OCI-LY7 (cell line): ENCODE measurements around the gene PRKD3. TPM values are rescaled to one million over a fixed set of nuclear protein-coding genes. Genes with fewer than 3 reads are reported as not detected.

Experiments
- BruUV-seq: library from RNA; stranded (reverse); fragments of 400-500 nt; replicated peaks from 2 replicates; lab custom pipeline; 2021; lab: Mats Ljungman, UMichigan
- CTCF ChIA-PET: fragments of 300-600 bp; sonication (Branson Sonifier 250); formaldehyde crosslinking; loops from one replicate; lab custom pipeline; 2022; ENCODE audit warnings: antibody characterized with exemption; ENCODE audit not compliant: unreplicated experiment; lab: Charles Lee
- POLR2A ChIA-PET: fragments of 300-600 bp; sonication (Branson Sonifier 250); formaldehyde crosslinking; loops from one replicate; lab custom pipeline; 2022; ENCODE audit warnings: antibody characterized with exemption; lab: Charles Lee
- DNase-seq: peaks from one replicate; pipeline ENCODE4 v3.0.0-alpha.2; 2015; ENCODE audit warnings: low spot score
- H2AFZ ChIP-seq: fragments of 200-600 bp; sonication (generic), shearing (Covaris generic); 2 replicates; pipeline ENCODE4 v1.6.1; 2014; ENCODE audit warnings: mild to moderate bottlenecking, antibody characterized with exemption, low read length, moderate library complexity
- H3K27ac ChIP-seq: fragments of 200-600 bp; sonication (generic); 2 replicates; pipeline ENCODE4 v1.5.1; 2014; ENCODE audit warnings: mixed run types, low read depth, mild to moderate bottlenecking, moderate library complexity, low read length, inconsistent platforms; ENCODE audit not compliant: poor library complexity, severe bottlenecking
- H3K36me3 ChIP-seq: fragments of 200-600 bp; sonication (generic); 2 replicates; pipeline ENCODE4 v1.6.1; 2014; ENCODE audit warnings: mild to moderate bottlenecking, antibody characterized with exemption, low read length, moderate library complexity, mixed read lengths; ENCODE audit not compliant: insufficient read depth
- H3K4me1 ChIP-seq: fragments of 200-600 bp; sonication (generic); 2 replicates; pipeline ENCODE4 v1.5.1; 2014; ENCODE audit warnings: mild to moderate bottlenecking, low read length; ENCODE audit not compliant: insufficient read depth, poor library complexity, severe bottlenecking
- H3K4me2 ChIP-seq: fragments of 200-600 bp; sonication (generic); 2 replicates; pipeline ENCODE4 v1.6.1; 2014; ENCODE audit warnings: mild to moderate bottlenecking, low read length
- H3K4me3 ChIP-seq: fragments of 200-600 bp; sonication (generic); 2 replicates; pipeline ENCODE4 v1.5.1; 2014; ENCODE audit warnings: mild to moderate bottlenecking, low read depth, low read length; ENCODE audit not compliant: poor library complexity, severe bottlenecking
- H3K79me2 ChIP-seq: fragments of 200-600 bp; sonication (generic); 2 replicates; pipeline ENCODE4 v1.6.1; 2016; ENCODE audit warnings: low read depth, mild to moderate bottlenecking, low read length, moderate library complexity, mixed read lengths; ENCODE audit not compliant: insufficient read depth
- H3K9me2 ChIP-seq: fragments of 200-600 bp; sonication (generic); 2 replicates; pipeline ENCODE4 v1.6.1; 2016; ENCODE audit warnings: mild to moderate bottlenecking, low read length, mixed read lengths; ENCODE audit not compliant: insufficient read depth
- H3K9me3 ChIP-seq: fragments of 200-600 bp; sonication (generic); 2 replicates; pipeline ENCODE4 v1.6.1; 2014; ENCODE audit warnings: mild to moderate bottlenecking, mixed run types, low read length, mixed read lengths
- H4K20me1 ChIP-seq: fragments of 200-600 bp; sonication (generic); 2 replicates; pipeline ENCODE4 v1.6.1; 2014; ENCODE audit warnings: mild to moderate bottlenecking, antibody characterized with exemption, low read length, moderate library complexity, mixed read lengths; ENCODE audit not compliant: insufficient read depth
- EZH2phosphoT487 ChIP-seq: fragments of 200-600 bp; sonication (generic); IDR thresholded peaks from 2 replicates; pipeline ENCODE4 v1.6.1; 2018; ENCODE audit warnings: low read depth, borderline replicate concordance, mild to moderate bottlenecking, mixed run types, antibody characterized with exemption, low read length, moderate library complexity, mixed read lengths
- intact Hi-C: fragments of 100-400 bp; cut with micrococcal nuclease; formaldehyde crosslinking; loops from one replicate; pipeline ENCODE4 v1.10.0; 2022; ENCODE audit not compliant: unreplicated experiment
- total RNA-seq, 2 experiments: library from RNA; depleted of rRNA in 1 of 2; stranded (reverse); fragments of >200 nt in 1 of 2; shearing (Covaris generic) in 1 of 2; gene quantifications; 2 replicates each; pipeline ENCODE4 v1.2.3, GENCODE V29; 2014 to 2022
- TF ChIP-seq, protein P1 (sequence below): fragments of 200-600 bp; sonication (generic); conservative IDR thresholded peaks from 2 replicates; pipeline ENCODE4 v1.5.1; 2014; ENCODE audit warnings: mild to moderate bottlenecking, antibody characterized with exemption, low read length, moderate library complexity, mixed read lengths

Gene PRKD3
- total RNA-seq, 2 experiments from 2014 or later: 74.3 to 174 TPM

DNA sequence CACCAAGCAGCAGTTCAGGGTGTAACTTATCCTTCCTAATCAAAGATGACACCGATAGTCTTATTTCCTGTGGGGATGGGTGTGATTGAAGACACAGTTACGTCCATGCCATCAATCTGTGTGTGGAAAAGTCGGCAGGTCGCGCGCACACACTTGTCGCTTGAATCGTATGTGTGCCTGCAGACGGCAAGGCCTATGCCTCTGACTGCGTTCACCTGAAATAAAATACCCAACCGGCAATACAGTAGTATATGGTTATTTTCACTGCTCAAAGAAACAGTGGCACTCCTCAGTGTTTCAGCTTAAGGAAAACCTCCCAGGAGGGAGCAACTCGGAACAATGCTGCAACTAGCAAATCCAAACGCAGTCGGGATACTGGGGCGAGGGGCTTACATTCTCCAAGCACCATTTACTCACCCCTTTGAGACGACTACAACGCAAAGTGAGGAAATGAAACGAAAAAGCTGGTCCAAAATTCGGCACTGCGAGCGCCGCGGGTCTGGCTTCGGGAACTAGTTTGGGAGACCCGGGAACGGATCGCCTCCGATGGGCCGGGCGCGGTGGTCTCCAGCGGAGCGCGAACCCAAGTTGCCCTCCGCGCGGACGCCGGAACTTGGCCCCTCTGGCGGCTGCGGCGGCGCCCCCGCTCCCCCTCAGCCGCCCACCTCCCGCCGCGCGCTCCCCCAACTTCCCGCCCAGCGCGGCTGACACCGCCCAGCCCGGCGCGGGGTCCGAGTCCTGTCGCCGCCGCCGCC, 675 bp downstream of the PRKD3 start:
- no peaks in the 10 kb centered on the region for H3K9me3 ChIP-seq
- no TSS peak for BruUV-seq
- intact Hi-C loops: loop anchor here (1.0 to 5.0 kb wide), 4 partner anchors 8 to 331 kb away; partner anchors contain the start of gene CEBPZOS
- peaks cover 52% of the 10 kb centered on the region for H3K79me2 ChIP-seq
- POLR2A ChIA-PET: interaction anchor here (0.6 to 17.9 kb wide), 15 partner anchors 9 to 1196 kb away, joined by 3 to 365 read pairs (median 14); partner anchors contain the start of gene EIF2AK2
- peak overlapping the region; percentile 81 for H3K27ac ChIP-seq
- peak; percentile 69 for DNase-seq
- H3K36me3 ChIP-seq: peaks cover 48% of the 10 kb centered on the region
- H2AFZ ChIP-seq: peak overlapping the region; percentile 57; the same call in 1 of the 2 replicates
- peak overlapping the region; percentile 96 for H3K4me2 ChIP-seq
- TF ChIP-seq, protein P1, sequence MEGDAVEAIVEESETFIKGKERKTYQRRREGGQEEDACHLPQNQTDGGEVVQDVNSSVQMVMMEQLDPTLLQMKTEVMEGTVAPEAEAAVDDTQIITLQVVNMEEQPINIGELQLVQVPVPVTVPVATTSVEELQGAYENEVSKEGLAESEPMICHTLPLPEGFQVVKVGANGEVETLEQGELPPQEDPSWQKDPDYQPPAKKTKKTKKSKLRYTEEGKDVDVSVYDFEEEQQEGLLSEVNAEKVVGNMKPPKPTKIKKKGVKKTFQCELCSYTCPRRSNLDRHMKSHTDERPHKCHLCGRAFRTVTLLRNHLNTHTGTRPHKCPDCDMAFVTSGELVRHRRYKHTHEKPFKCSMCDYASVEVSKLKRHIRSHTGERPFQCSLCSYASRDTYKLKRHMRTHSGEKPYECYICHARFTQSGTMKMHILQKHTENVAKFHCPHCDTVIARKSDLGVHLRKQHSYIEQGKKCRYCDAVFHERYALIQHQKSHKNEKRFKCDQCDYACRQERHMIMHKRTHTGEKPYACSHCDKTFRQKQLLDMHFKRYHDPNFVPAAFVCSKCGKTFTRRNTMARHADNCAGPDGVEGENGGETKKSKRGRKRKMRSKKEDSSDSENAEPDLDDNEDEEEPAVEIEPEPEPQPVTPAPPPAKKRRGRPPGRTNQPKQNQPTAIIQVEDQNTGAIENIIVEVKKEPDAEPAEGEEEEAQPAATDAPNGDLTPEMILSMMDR: peak; percentile 10; the same call in 1 of the 2 replicates
- no peak for TF ChIP-seq EZH2phosphoT487
- no peaks in the 10 kb centered on the region for H3K9me2 ChIP-seq
- peaks cover 34% of the 10 kb centered on the region for H4K20me1 ChIP-seq
- CTCF ChIA-PET: no interaction called here
- H3K4me1 ChIP-seq: peaks cover 51% of the 10 kb centered on the region
- H3K4me3 ChIP-seq: peak overlapping the region; percentile 98

DNA sequence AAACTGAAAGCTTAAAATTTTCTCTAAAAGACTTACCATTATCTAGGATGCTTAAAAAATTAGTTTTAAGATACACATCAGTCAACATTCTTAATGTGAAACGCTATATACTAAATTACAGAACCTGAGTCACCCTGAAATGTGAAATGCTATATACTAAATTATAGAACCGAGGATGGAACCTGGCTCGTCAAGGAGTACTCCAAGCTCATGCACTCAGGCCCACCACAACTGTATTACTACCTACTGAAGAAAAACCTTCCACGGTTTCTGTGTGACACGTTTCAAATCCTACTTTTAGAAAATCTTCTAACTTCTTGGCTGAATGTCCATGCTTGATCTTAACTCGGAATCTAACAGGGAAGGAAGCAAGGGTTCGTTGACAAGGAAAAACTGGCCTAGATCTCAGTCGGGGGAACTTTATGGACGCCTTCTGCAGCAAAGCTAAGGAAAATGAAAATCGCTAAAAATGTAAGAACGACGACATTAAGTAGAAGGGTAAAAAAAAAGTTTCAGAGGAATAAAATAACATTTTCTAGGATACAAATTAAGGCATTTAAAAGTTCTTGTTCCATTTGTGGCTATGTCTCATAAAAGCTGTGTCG, 1.4 kb downstream of the PRKD3 start:
- DNase-seq: peak; percentile 41
- Histone ChIP-seq H2AFZ (no peak overlapping the region), H3K36me3 (peaks cover 53% of the 10 kb centered on the region), H4K20me1 (peaks cover 35% of the 10 kb centered on the region), H3K4me1 (peaks cover 58% of the 10 kb centered on the region), H3K4me3 (peak overlapping the region; percentile 98), H3K27ac (peak overlapping the region; percentile 81), H3K79me2 (peaks cover 59% of the 10 kb centered on the region), H3K9me2 (no peaks in the 10 kb centered on the region), H3K4me2 (peak overlapping the region; percentile 96), H3K9me3 (no peaks in the 10 kb centered on the region)
- intact Hi-C loops: loop anchor here (2.0 to 5.0 kb wide), 2 partner anchors 126 to 332 kb away; partner anchors contain the start of gene CEBPZOS
- TSS peak; percentile 41 for BruUV-seq
- CTCF ChIA-PET: no interaction called here
- TF ChIP-seq, protein P1: no peak
- no peak for TF ChIP-seq EZH2phosphoT487
- POLR2A ChIA-PET: interaction anchor here (0.6 to 17.9 kb wide), 20 partner anchors 8 to 1197 kb away, joined by 3 to 365 read pairs (median 10); partner anchors contain the start of gene EIF2AK2
